WI38 (cell line): Measurements from ENCODE around the gene RHOT2.
A peak's percentile ranks its signal among the peaks of the same experiment; 100 is the strongest.

ENCODE experiments used
- H3K4me3 ChIP-seq: 2 replicates; pipeline ENCODE4 v1.5.1; 2011; ENCODE audit warnings: low read depth, mild to moderate bottlenecking, control low read depth, low read length
- TF ChIP-seq, protein P1 (sequence below): IDR thresholded peaks from 2 replicates; pipeline ENCODE4 v1.5.1; 2012; ENCODE audit warnings: low read depth, mild to moderate bottlenecking, control low read depth, low read length

The RHOT2 gene

DNA sequence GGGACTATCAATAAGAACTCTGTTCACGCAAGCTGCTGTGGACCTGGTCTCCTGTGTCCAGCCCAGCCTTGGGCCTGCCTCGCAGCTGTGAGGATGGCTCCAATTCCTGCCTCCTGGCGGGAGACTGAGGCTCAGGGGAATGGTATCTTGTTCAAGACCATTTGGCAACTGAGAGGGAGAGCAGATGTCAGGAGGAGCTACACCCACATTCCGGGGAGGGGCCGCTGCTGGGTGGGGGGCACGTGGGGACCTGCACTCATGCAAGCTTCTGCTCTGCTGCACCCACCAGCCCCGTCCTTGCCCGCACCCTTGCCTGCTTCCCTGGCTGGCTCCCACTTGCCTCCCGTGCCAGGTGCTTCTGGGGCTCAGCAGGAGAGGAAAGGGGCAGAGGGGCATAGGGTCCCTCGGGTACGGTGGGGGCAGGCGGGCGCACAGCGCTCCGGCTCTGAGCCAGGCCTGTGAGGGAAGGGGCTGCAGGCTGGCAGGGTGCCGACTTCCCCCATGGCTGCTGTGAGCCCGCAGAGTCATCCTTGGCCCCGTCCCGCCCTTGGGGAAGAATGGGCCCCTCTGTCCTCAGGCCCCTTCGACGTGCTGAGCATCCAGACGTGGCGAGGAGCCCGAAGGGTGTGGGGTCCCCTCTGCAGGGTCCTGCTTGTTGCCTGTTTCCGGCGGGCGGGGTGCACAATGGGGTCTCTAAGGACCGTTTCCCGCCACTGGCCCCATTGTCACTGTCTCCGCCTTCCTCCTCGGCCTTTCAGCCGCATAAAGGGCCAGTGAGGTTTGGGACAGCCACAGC, 49.7 kb downstream of the RHOT2 start:
- TF ChIP-seq, protein P1, sequence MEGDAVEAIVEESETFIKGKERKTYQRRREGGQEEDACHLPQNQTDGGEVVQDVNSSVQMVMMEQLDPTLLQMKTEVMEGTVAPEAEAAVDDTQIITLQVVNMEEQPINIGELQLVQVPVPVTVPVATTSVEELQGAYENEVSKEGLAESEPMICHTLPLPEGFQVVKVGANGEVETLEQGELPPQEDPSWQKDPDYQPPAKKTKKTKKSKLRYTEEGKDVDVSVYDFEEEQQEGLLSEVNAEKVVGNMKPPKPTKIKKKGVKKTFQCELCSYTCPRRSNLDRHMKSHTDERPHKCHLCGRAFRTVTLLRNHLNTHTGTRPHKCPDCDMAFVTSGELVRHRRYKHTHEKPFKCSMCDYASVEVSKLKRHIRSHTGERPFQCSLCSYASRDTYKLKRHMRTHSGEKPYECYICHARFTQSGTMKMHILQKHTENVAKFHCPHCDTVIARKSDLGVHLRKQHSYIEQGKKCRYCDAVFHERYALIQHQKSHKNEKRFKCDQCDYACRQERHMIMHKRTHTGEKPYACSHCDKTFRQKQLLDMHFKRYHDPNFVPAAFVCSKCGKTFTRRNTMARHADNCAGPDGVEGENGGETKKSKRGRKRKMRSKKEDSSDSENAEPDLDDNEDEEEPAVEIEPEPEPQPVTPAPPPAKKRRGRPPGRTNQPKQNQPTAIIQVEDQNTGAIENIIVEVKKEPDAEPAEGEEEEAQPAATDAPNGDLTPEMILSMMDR, result no peak
- no peak overlapping the region for H3K4me3 ChIP-seq

DNA sequence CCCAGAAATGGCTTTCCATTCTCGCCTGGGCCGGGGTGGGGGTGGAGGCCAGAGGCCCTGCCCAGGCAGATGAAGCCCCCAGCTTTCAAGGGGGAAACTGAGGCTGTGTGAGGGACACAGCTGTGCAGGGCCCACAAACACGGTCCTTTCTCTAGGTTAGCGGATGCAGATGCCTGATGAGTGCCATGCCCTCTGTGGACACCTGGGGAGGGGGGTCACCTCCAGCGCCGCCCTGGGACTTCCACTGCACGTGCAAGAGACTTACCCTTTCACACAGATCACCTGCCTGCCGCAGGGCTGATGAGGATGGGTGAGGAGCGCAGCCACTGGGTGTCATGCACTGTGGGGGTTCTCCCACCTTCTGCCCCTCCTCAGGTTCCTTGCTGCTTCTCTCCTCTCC, 50.5 kb downstream of the RHOT2 start:
- H3K4me3 ChIP-seq, result no peak overlapping the region
- TF ChIP-seq, protein P1, result no peak

DNA sequence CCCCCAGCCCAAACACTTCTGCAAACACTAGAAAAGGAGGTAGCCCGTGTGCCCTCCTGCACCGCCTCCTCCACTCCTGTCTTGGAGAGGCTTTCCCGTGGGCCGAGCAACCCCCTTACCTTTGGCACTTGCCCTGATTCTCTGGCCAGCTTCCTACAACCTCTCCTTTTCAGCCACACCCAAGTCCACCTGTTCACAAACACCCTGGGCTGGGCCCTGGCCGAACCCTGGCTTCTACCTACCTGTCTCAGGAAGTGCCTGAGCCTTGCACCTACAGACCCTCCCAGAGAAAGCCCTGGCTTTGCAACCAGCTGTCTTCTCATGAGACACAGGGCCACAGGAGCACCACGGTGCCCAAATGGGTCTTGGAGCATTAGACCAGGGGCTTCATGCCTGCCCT, 51.0 kb downstream of the RHOT2 start:
- no peak overlapping the region for H3K4me3 ChIP-seq
- TF ChIP-seq, protein P1, result no peak

DNA sequence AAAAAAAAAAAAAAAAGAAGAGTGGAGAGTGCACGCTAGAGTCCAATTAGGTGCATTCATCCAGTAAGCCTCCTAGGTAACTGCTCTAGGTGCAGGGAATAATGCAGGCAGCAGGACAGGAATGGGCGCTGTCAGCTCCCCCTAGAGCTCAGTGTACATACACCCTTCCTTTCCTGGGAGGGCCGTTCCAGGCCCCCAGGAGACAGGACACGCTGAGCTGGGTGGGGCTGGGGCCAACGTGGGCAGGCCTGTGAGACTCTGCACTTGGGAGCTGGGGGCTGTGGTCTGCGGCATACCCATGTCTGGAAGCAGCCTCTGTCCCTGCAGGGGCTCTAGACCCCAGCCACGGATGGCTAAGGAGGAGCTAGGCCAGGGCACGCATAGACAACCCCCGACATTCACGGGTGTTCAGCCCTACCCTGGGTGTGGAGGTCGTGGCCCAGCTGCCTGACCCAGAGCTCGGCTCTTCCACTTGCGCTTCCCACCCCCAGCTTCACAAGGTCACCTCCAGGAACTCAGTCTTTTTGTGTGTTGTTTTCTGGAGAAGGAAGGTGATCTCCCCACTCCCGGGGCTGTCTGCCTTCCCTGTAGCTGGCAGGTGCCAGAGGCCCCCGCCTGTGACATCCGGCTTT, 52.0 kb downstream of the RHOT2 start:
- TF ChIP-seq, protein P1, result no peak
- H3K4me3 ChIP-seq, result peak overlapping the region; percentile 77

DNA sequence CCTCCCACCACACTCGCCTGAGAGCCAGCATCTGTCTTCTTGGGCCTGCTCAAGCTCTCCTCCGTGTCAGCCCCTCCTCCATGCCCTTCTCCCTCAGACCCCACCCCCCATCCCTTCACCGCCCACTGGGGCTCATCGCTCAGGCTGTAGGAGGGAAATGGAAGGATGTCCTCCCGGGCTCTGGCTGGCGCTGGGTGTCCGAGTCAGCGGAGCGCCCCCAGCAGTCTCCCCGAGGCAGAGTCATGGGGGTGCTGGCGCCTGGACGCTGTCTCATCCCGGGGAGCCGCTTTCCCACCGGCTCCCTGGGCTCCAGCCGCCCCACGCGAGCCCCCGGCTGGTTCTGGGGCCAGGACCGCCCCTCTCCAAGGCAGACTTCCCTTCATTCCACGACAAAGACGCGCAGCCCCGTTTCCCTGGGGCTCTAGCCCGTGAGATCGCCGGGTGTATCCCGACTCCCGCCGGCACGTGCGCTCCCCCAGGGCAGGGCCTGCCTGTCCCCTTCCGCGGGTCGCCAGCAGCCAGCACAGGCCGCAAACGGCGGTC, 52.6 kb downstream of the RHOT2 start:
- peak overlapping the region; percentile 77 for H3K4me3 ChIP-seq
- TF ChIP-seq, protein P1, result 0 out of 2 replicates have a peak, but pooled peaks have one; percentile 10

DNA sequence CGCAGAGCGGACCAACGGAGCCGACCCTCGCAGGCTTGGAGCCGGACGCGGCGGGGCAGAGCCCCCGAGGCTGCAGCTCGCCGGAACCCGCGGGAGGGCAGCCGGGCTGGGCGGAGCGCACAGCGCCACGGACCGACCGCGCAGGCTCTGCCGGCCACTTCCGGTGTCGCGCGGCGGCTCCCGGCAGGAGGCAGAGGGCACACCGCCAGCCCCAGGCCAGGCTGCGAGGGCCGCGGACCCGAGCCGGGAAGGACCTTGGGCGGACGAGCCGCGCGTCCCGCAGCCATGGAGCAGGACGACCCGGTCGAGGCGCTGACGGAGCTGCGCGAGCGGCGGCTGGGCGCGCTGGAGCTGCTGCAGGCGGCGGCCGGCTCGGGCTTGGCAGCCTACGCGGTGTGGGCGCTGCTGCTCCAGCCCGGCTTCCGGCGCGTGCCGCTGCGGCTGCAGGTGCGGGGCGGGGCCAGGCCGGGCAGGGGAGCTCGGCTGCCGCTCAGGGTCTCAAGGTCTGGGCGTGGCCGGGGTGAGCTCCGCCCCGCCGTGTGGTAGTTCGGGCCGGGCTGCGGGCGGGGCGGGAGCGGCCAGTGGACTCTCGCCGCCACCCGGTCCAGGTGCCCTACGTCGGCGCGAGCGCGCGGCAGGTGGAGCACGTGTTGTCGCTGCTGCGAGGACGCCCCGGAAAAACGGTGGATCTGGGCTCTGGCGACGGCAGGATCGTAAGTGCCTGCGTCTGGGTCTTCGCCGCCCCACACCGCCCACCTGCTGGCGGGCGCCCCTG, 53.2 kb downstream of the RHOT2 start, which contains the start of gene ANTKMT:
ANTKMT (plus strand) TSS at position 157 of the 775 bp plus-strand sequence; CDS start at position 286, 129 bp downstream.
- H3K4me3 ChIP-seq, result peak within 1 kb of the TSS; percentile 77
- TF ChIP-seq, protein P1, result no peak
